Measurements from ENCODE around the gene SCAMP2. TPM values are rescaled to one million over a fixed set of nuclear protein-coding genes. Genes with fewer than 3 reads are reported as not detected.

Gene SCAMP2
- total and polyA plus RNA-seq, 2 of the 13 experiments (the other 11 are each of a cell fraction or from before 2014, with no cell fraction given): 34.8 to 121 TPM

DNA sequence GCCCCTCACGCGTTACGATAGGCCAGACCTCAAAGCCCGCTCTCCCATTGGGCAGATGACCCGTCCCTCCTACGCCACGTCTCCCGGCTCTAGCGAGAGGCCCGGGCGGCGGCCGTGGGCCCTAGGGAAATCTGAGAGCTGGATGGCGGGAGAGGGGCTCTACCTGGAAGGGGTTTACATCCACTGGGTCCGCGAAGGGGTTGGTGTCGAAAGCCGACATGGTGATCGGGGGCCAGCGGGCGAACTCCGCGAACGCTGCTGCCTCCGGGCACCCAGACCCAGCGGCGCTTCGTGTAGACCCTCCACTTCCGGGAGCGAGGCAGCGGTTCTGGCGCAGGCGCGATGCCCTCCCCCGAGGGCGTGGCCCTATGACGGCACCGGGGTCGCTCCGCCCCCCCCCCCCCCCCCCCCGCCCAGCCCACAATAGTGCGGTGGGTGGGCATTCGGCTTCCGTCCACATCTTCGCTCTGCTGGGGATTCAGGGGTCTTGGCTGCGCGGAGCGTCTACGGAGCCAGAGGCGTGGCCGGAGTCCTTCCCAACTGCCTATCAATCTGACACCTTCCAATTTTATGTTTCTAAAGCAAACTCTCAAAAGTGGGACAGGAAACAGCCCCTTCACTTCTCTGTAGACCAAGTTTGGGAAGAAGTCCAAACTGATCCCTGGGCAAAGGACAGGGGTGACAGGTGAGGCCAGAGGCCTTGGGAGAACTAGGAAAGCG is at the start of gene SCAMP2 (continued):
- TF ChIP-seq ZNF326 (CRISPR knock-in tag; IDR thresholded peaks at IDR 0.05; ENCODE audit: borderline replicate concordance) (no peak), DR1 (CRISPR knock-in tag; IDR thresholded peaks at IDR 0.05) (peak; percentile 28; the same call in 1 of the 2 replicates), TP53 (CRISPR knock-in tag; conservative IDR thresholded peaks at IDR 0.05) (no peak), PAX8 (CRISPR knock-in tag; IDR thresholded peaks at IDR 0.05; ENCODE audit: borderline replicate concordance) (no peak), CCAR2 (optimal IDR thresholded peaks at IDR 0.05; ENCODE audit: low read depth, low read length) (no peak), NFYC (CRISPR knock-in tag; IDR thresholded peaks at IDR 0.05) (peak; percentile 91), CEBPB (IDR thresholded peaks at IDR 0.05; ENCODE audit: borderline replicate concordance, low read depth, low read length) (no peak), ZHX1 (CRISPR knock-in tag; IDR thresholded peaks at IDR 0.05; ENCODE audit: low read depth) (no peak), ZFP36L2 (CRISPR knock-in tag; IDR thresholded peaks at IDR 0.05) (0 out of 2 replicates have a peak, but pooled peaks have one; percentile 57), ZNF350 (CRISPR knock-in tag; IDR thresholded peaks at IDR 0.05; ENCODE audit: borderline replicate concordance, low read depth) (no peak; the same call in 1 of the 2 replicates), SALL2 (CRISPR knock-in tag; IDR thresholded peaks at IDR 0.05) (no peak), EEA1 (CRISPR knock-in tag; IDR thresholded peaks at IDR 0.05; ENCODE audit: borderline replicate concordance) (no peak), TAF1 (CRISPR knock-in tag; IDR thresholded peaks at IDR 0.05) (peak; percentile 76; the same call in 1 of the 2 replicates), ZNF281 (CRISPR knock-in tag; IDR thresholded peaks at IDR 0.05; ENCODE audit: borderline replicate concordance) (no peak)
- TF ChIP-seq, protein P1, sequence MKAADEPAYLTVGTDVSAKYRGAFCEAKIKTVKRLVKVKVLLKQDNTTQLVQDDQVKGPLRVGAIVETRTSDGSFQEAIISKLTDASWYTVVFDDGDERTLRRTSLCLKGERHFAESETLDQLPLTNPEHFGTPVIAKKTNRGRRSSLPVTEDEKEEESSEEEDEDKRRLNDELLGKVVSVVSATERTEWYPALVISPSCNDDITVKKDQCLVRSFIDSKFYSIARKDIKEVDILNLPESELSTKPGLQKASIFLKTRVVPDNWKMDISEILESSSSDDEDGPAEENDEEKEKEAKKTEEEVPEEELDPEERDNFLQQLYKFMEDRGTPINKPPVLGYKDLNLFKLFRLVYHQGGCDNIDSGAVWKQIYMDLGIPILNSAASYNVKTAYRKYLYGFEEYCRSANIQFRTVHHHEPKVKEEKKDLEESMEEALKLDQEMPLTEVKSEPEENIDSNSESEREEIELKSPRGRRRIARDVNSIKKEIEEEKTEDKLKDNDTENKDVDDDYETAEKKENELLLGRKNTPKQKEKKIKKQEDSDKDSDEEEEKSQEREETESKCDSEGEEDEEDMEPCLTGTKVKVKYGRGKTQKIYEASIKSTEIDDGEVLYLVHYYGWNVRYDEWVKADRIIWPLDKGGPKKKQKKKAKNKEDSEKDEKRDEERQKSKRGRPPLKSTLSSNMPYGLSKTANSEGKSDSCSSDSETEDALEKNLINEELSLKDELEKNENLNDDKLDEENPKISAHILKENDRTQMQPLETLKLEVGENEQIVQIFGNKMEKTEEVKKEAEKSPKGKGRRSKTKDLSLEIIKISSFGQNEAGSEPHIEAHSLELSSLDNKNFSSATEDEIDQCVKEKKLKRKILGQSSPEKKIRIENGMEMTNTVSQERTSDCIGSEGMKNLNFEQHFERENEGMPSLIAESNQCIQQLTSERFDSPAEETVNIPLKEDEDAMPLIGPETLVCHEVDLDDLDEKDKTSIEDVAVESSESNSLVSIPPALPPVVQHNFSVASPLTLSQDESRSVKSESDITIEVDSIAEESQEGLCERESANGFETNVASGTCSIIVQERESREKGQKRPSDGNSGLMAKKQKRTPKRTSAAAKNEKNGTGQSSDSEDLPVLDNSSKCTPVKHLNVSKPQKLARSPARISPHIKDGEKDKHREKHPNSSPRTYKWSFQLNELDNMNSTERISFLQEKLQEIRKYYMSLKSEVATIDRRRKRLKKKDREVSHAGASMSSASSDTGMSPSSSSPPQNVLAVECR (CRISPR knock-in tag; IDR thresholded peaks at IDR 0.05; ENCODE audit: borderline replicate concordance): peak; percentile 86
- TF ChIP-seq, protein P2, sequence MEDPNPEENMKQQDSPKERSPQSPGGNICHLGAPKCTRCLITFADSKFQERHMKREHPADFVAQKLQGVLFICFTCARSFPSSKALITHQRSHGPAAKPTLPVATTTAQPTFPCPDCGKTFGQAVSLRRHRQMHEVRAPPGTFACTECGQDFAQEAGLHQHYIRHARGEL (CRISPR knock-in tag; IDR thresholded peaks at IDR 0.05): no peak
- TF ChIP-seq, protein P3, sequence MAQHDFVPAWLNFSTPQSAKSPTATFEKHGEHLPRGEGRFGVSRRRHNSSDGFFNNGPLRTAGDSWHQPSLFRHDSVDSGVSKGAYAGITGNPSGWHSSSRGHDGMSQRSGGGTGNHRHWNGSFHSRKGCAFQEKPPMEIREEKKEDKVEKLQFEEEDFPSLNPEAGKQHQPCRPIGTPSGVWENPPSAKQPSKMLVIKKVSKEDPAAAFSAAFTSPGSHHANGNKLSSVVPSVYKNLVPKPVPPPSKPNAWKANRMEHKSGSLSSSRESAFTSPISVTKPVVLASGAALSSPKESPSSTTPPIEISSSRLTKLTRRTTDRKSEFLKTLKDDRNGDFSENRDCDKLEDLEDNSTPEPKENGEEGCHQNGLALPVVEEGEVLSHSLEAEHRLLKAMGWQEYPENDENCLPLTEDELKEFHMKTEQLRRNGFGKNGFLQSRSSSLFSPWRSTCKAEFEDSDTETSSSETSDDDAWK (CRISPR knock-in tag; IDR thresholded peaks at IDR 0.05): no peak

Data from HepG2 (cell line).